SK-N-SH (cell line): ENCODE data around the gene TDRD5. TPM values are rescaled to one million over a fixed set of nuclear protein-coding genes. Genes with fewer than 3 reads are reported as not detected.

Experiments used
- CTCF ChIA-PET: fragments of 300-600, 350-600 bp; formaldehyde crosslinking; extraction: SDS; loops from one replicate; lab custom pipeline; 2021; lab: Yijun Ruan, JAX
- POLR2A ChIA-PET: fragments of 350-600 bp; sonication (Branson Sonifier 250); formaldehyde crosslinking; extraction: SDS; loops from one replicate; lab custom pipeline; 2020; ENCODE audit warnings: antibody characterized with exemption, inconsistent platforms; lab: Yijun Ruan, JAX
- DNase-seq: peaks from one replicate; pipeline ENCODE4 v3.0.0; 2012
- H2AFZ ChIP-seq: fragments of 200-600 bp; sonication (generic); 2 replicates; pipeline ENCODE4 v1.8.1; 2016; ENCODE audit warnings: antibody characterized with exemption, mild to moderate bottlenecking, low read depth
- H3F3A ChIP-seq: fragments of 200-600 bp; sonication (generic); replicated peaks from 2 replicates; pipeline ENCODE3; 2016; ENCODE audit warnings: antibody characterized with exemption, mild to moderate bottlenecking; ENCODE audit not compliant: insufficient read depth
- H3K27ac ChIP-seq, 2 experiments: fragments of 200-500 bp in 1 of 2; fragments of 200-600 bp in 1 of 2; sonication (Bioruptor generic) in 1 of 2; sonication (generic), shearing (Covaris generic) in 1 of 2; 2 replicates each; pipeline versions ENCODE4 v1.5.1 to v1.6.1; 2014 to 2016; ENCODE audit warnings: low read depth in 2 of 2, inconsistent platforms in 1 of 2, low read length in 1 of 2, mild to moderate bottlenecking in 1 of 2, mixed read lengths in 1 of 2
- H3K27me3 ChIP-seq: fragments of 200-600 bp; sonication (generic), shearing (Covaris generic); 2 replicates; pipeline ENCODE4 v1.6.1; 2016; ENCODE audit warnings: mixed run types; ENCODE audit not compliant: insufficient read depth
- H3K36me3 ChIP-seq, 2 experiments: fragments of 200-500 bp in 1 of 2; fragments of 200-600 bp in 1 of 2; sonication (Bioruptor generic) in 1 of 2; sonication (generic) in 1 of 2; replicated peaks in 1 of 2; 2 replicates each; pipeline versions ENCODE3 to v1.5.1; 2014 to 2016; ENCODE audit warnings: low read length in 1 of 2, mild to moderate bottlenecking in 1 of 2; ENCODE audit not compliant: insufficient read depth in 2 of 2, control insufficient read depth in 1 of 2
- H3K4me1 ChIP-seq, 2 experiments: fragments of 200-500 bp in 1 of 2; fragments of 200-600 bp in 1 of 2; sonication (Bioruptor generic) in 1 of 2; sonication (generic), shearing (Covaris generic) in 1 of 2; 2 replicates each; pipeline versions ENCODE4 v1.5.1 to v1.6.1; 2014 to 2016; ENCODE audit warnings: low read depth in 1 of 2, low read length in 1 of 2, mixed run types in 1 of 2; ENCODE audit not compliant: insufficient read depth in 2 of 2, control insufficient read depth in 1 of 2
- H3K4me2 ChIP-seq: fragments of 200-600 bp; sonication (generic), shearing (Covaris generic); 2 replicates; pipeline ENCODE4 v1.6.1; 2017; ENCODE audit warnings: mixed run types
- H3K4me3 ChIP-seq, 2 experiments: fragments of 200-500 bp in 1 of 2; fragments of 200-600 bp in 1 of 2; sonication (Bioruptor generic) in 1 of 2; sonication (generic), shearing (Covaris generic) in 1 of 2; 2 replicates each; pipeline versions ENCODE4 v1.5.1 to v1.8.1; 2014 to 2016; ENCODE audit warnings: low read depth in 2 of 2, inconsistent platforms in 1 of 2, low read length in 1 of 2, mild to moderate bottlenecking in 1 of 2, mixed read lengths in 1 of 2, moderate library complexity in 1 of 2
- H3K79me2 ChIP-seq: fragments of 200-600 bp; sonication (generic); 2 replicates; pipeline ENCODE4 v1.8.1; 2017; ENCODE audit warnings: mild to moderate bottlenecking; ENCODE audit not compliant: insufficient read depth
- H3K9ac ChIP-seq: fragments of 200-600 bp; sonication (generic); 2 replicates; pipeline ENCODE4 v1.6.1; 2017; ENCODE audit warnings: mixed run types
- H3K9me2 ChIP-seq: fragments of 200-600 bp; sonication (generic); 2 replicates; pipeline ENCODE4 v1.6.1; 2017; ENCODE audit warnings: mixed run types
- H3K9me3 ChIP-seq: fragments of 200-600 bp; sonication (generic); 2 replicates; pipeline ENCODE4 v1.6.1; 2017; ENCODE audit warnings: mixed run types, mild to moderate bottlenecking, moderate library complexity
- H4K20me1 ChIP-seq: fragments of 200-600 bp; sonication (generic); 2 replicates; pipeline ENCODE4 v1.6.1; 2017; ENCODE audit warnings: mild to moderate bottlenecking, mixed run types; ENCODE audit not compliant: insufficient read depth
- CHD2 ChIP-seq: fragments of 150-350 bp; IDR thresholded peaks from 2 replicates; pipeline ENCODE4 v1.6.1; 2018; ENCODE audit warnings: low read length; ENCODE audit not compliant: partially characterized antibody
- CTCF ChIP-seq: fragments of 200-600 bp; sonication (generic); IDR thresholded peaks from 2 replicates; pipeline ENCODE4 v1.6.1; 2017; ENCODE audit warnings: antibody characterized with exemption, mild to moderate bottlenecking, moderate library complexity
- EZH2phosphoT487 ChIP-seq: fragments of 200-600 bp; sonication (generic); IDR thresholded peaks from 2 replicates; pipeline ENCODE4 v1.6.1; 2017; ENCODE audit warnings: low read depth, mixed run types, mild to moderate bottlenecking, antibody characterized with exemption, moderate library complexity, borderline replicate concordance
- GATA2 ChIP-seq: sonication (generic); formaldehyde crosslinking; IDR thresholded peaks from 2 replicates; pipeline ENCODE4 v1.5.0; 2020; ENCODE audit warnings: mild to moderate bottlenecking, missing genetic modification reagents
- JUND ChIP-seq: IDR thresholded peaks from 2 replicates; pipeline ENCODE4 v1.4.0; 2012
- MEF2A ChIP-seq: IDR thresholded peaks from 2 replicates; pipeline ENCODE4 v1.4.0; 2012; ENCODE audit warnings: low read depth, borderline replicate concordance
- MXI1 ChIP-seq: IDR thresholded peaks from 2 replicates; pipeline ENCODE4 v1.6.1; 2012; ENCODE audit warnings: mild to moderate bottlenecking, low read depth, low read length, improper control_type of control experiment
- POLR2AphosphoS5 ChIP-seq: IDR thresholded peaks from 2 replicates; pipeline ENCODE4 v1.6.1; 2012; ENCODE audit warnings: low read depth, low read length
- RAD21 ChIP-seq: IDR thresholded peaks from 2 replicates; pipeline ENCODE4 v1.6.1; 2012; ENCODE audit warnings: mild to moderate bottlenecking, low read length
- SMC3 ChIP-seq: IDR thresholded peaks from 2 replicates; pipeline ENCODE4 v1.6.1; 2012; ENCODE audit warnings: low read depth, low read length, improper control_type of control experiment
- TAF1 ChIP-seq: IDR thresholded peaks from 2 replicates; pipeline ENCODE4 v1.6.1; 2012; ENCODE audit warnings: low read depth, mild to moderate bottlenecking, low read length, moderate library complexity, borderline replicate concordance
- TCF12 ChIP-seq: IDR thresholded peaks from 2 replicates; pipeline ENCODE4 v1.4.0; 2012
- TEAD4 ChIP-seq: IDR thresholded peaks from 2 replicates; pipeline ENCODE4 v1.4.0; 2012; ENCODE audit warnings: mild to moderate bottlenecking, borderline replicate concordance; ENCODE audit not compliant: insufficient read depth
- USF1 ChIP-seq: IDR thresholded peaks from 2 replicates; pipeline ENCODE4 v1.4.0; 2012; ENCODE audit warnings: low read depth, borderline replicate concordance
- YY1 ChIP-seq: IDR thresholded peaks from 2 replicates; pipeline ENCODE4 v1.4.0; 2012; ENCODE audit warnings: low read depth, mild to moderate bottlenecking
- WGBS: methylation state at CpG from one replicate; pipeline ENCODE4 v1.1.6; 2017; ENCODE audit warnings: low lambda C conversion rate; 5-methylcytosine and 5-hydroxymethylcytosine counted together
- polyA plus RNA-seq, 3 experiments: library from polyadenylated mRNA; depleted of rRNA; stranded (reverse); fragments of >200 nt; gene quantifications; 2 replicates each; pipeline ENCODE4 v1.2.3, GENCODE V29; 2012
- TF ChIP-seq, protein P1 (sequence below): IDR thresholded peaks from 2 replicates; pipeline ENCODE4 v1.4.0; 2012; ENCODE audit warnings: low read depth, borderline replicate concordance
- TF ChIP-seq, protein P2 (sequence below): fragments of 150-350 bp; IDR thresholded peaks from 2 replicates; pipeline ENCODE4 v1.6.1; 2017; ENCODE audit warnings: antibody characterized with exemption, low read length, low read depth, borderline replicate concordance

TDRD5 gene
- polyA plus RNA-seq, 1 of the 3 experiments (the other 2 are of a cell fraction), result not detected

- TF ChIP-seq, protein P1, sequence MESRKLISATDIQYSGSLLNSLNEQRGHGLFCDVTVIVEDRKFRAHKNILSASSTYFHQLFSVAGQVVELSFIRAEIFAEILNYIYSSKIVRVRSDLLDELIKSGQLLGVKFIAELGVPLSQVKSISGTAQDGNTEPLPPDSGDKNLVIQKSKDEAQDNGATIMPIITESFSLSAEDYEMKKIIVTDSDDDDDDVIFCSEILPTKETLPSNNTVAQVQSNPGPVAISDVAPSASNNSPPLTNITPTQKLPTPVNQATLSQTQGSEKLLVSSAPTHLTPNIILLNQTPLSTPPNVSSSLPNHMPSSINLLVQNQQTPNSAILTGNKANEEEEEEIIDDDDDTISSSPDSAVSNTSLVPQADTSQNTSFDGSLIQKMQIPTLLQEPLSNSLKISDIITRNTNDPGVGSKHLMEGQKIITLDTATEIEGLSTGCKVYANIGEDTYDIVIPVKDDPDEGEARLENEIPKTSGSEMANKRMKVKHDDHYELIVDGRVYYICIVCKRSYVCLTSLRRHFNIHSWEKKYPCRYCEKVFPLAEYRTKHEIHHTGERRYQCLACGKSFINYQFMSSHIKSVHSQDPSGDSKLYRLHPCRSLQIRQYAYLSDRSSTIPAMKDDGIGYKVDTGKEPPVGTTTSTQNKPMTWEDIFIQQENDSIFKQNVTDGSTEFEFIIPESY, result no peak
- TF ChIP-seq CHD2 (no peak), RAD21 (no peak), GATA2 (no peak), POLR2AphosphoS5 (no peak), MEF2A (no peak), MXI1 (no peak), EZH2phosphoT487 (no peak), TCF12 (no peak), YY1 (no peak), TAF1 (no peak), TEAD4 (no peak), JUND (no peak)
- Histone ChIP-seq H3K4me1 (no peaks in the 10 kb centered on the region; a peak in 2 of 4 replicates), H3K27ac (no peak overlapping the region), H3K9ac (no peak overlapping the region), H3K27me3 (no peaks in the 10 kb centered on the region; the same call in 1 of the 2 replicates), H3K4me3 (no peak overlapping the region), H3K4me2 (no peak overlapping the region), H3K36me3 (no peaks in the 10 kb centered on the region), H3K79me2 (no peaks in the 10 kb centered on the region), H2AFZ (no peak overlapping the region), H3F3A (no peaks in the 10 kb centered on the region), H4K20me1 (no peaks in the 10 kb centered on the region), H3K9me3 (no peaks in the 10 kb centered on the region), H3K9me2 (no peaks in the 10 kb centered on the region)
- WGBS, result 56% methylated on average over 5 of the region's 5 CpGs
- no peak for DNase-seq
- CTCF ChIA-PET, result interaction anchor here (0.7 to 1.0 kb wide), 2 partner anchors 391 to 612 kb away, joined by 3 read pairs; no protein-coding TSS in a partner anchor
- POLR2A ChIA-PET, result interaction anchor here (0.8 kb wide), 1 partner anchor 13 kb away, joined by 4 read pairs; no protein-coding TSS in a partner anchor
These were observed 7.8 kb upstream of the TDRD5 start for GRCh38 chr1:179583771-179584320.

GRCh38 chr1:179586107-179586823, 5.4 kb upstream of the TDRD5 start:
- CTCF ChIA-PET, result interaction anchor here (0.6 to 2.9 kb wide), 25 partner anchors 9 to 645 kb away, joined by 3 to 16 read pairs (median 3); partner anchors contain the start of gene NPHS2
- peak overlapping the region; percentile 46 to 57 for H3K4me3 ChIP-seq
- H3F3A ChIP-seq, result no peaks in the 10 kb centered on the region
- H3K9ac ChIP-seq, result no peak overlapping the region
- H2AFZ ChIP-seq, result peak overlapping the region; percentile 82
- H3K27ac ChIP-seq, result no peak overlapping the region
- H3K4me1 ChIP-seq, result no peaks in the 10 kb centered on the region; a peak in 2 of 4 replicates
- no peaks in the 10 kb centered on the region; the same call in 1 of the 2 replicates for H3K27me3 ChIP-seq
- peak overlapping the region; percentile 69 for H3K4me2 ChIP-seq
- POLR2A ChIA-PET, result interaction anchor here (0.6 kb wide), 1 partner anchor 230 kb away, joined by 3 read pairs; no protein-coding TSS in a partner anchor
- peak; percentile 54 for TF ChIP-seq CTCF
- peak; percentile 53; the same call in 1 of the 2 replicates for TF ChIP-seq MXI1
- peak; percentile 29 for TF ChIP-seq RAD21
- TF ChIP-seq TAF1, result no peak
- TF ChIP-seq SMC3, result peak; percentile 13; the same call in 1 of the 2 replicates
- TF ChIP-seq USF1, result no peak
- TF ChIP-seq, protein P2, sequence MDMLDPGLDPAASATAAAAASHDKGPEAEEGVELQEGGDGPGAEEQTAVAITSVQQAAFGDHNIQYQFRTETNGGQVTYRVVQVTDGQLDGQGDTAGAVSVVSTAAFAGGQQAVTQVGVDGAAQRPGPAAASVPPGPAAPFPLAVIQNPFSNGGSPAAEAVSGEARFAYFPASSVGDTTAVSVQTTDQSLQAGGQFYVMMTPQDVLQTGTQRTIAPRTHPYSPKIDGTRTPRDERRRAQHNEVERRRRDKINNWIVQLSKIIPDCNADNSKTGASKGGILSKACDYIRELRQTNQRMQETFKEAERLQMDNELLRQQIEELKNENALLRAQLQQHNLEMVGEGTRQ, result no peak
- H3K79me2 ChIP-seq, result no peaks in the 10 kb centered on the region
- DNase-seq, result peak; percentile 93
- H4K20me1 ChIP-seq, result no peaks in the 10 kb centered on the region
- no peaks in the 10 kb centered on the region for H3K9me2 ChIP-seq
- no peaks in the 10 kb centered on the region for H3K9me3 ChIP-seq
- H3K36me3 ChIP-seq, result no peaks in the 10 kb centered on the region
- 10% methylated on average over 22 of the region's 60 CpGs for WGBS
